ENCODE data around the gene SPINK4.

The SPINK4 gene

GRCh38 chr9:33285502-33285901 lies 45.5 kb downstream of the SPINK4 start:
- DNase-seq (ENCODE audit: insufficient read length) (no peak), FAIRE-seq (no peak)
- no peak for TF ChIP-seq POLR2A (IDR thresholded peaks at IDR 0.05; ENCODE audit: low read depth, low read length)
- TF ChIP-seq POLR2AphosphoS5 (IDR thresholded peaks at IDR 0.05; ENCODE audit: low read depth, low read length), result no peak

DNA sequence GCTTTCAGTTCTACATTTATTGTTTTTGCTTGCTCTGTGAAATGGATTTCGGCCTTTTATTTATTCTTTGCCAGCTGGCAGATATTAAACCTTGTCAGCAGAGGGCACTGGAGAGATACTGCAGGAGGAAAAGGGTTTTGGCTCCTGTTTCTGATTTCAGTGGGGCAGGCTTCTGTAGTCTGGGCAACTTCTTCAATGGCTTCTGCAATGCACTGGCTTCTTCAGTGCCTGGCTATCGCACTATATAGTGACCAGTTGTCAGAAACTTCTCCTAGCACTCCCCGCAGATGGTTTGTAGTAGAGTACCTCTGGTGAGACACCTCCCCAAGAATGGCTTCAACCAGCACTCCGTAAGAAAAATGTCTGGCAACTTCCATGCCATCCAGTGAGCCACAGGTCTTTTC lies 47.1 kb downstream of the SPINK4 start:
- TF ChIP-seq TAF1 (IDR thresholded peaks at IDR 0.05; ENCODE audit: borderline replicate concordance, low read depth, low read length) (no peak), POLR2AphosphoS5 (IDR thresholded peaks at IDR 0.05; ENCODE audit: low read depth, low read length) (no peak), POLR2A (IDR thresholded peaks at IDR 0.05; ENCODE audit: low read depth, low read length) (no peak)
- peak; percentile 79 for FAIRE-seq
- no peak for DNase-seq (ENCODE audit: insufficient read length)

DNA sequence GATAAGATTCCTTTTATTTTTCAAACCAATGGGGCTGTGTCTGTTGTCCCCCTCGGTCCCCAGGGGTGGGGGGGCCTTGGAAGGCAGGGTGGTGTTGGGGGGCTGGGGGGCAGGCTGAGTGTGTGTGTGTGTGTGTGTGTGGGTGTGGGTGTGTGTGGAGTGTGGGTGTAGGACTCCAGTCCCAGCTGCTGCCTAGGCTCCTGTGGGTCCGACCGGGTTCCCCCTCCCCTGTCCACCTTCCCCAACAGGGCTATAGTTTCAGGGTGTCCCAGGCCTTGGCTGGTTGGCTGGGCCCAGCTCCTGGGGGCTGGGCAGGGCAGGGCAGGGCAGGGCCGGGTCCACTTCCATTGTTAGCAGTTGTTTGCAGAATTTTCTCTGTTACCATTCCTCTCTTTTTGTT lies 48.3 kb downstream of the SPINK4 start:
- DNase-seq (ENCODE audit: insufficient read length) (no peak), FAIRE-seq (no peak)
- no peak for TF ChIP-seq POLR2AphosphoS5 (IDR thresholded peaks at IDR 0.05; ENCODE audit: low read depth, low read length)
- TF ChIP-seq POLR2A (IDR thresholded peaks at IDR 0.05; ENCODE audit: low read depth, low read length), result no peak
- TF ChIP-seq TAF1 (IDR thresholded peaks at IDR 0.05; ENCODE audit: borderline replicate concordance, low read depth, low read length), result no peak

GRCh38 chr9:33288828-33289483 lies 49.0 kb downstream of the SPINK4 start:
- TF ChIP-seq TAF1 (IDR thresholded peaks at IDR 0.05; ENCODE audit: borderline replicate concordance, low read depth, low read length) (no peak), POLR2AphosphoS5 (IDR thresholded peaks at IDR 0.05; ENCODE audit: low read depth, low read length) (no peak)
- DNase-seq (ENCODE audit: insufficient read length) (no peak), FAIRE-seq (no peak)

DNA sequence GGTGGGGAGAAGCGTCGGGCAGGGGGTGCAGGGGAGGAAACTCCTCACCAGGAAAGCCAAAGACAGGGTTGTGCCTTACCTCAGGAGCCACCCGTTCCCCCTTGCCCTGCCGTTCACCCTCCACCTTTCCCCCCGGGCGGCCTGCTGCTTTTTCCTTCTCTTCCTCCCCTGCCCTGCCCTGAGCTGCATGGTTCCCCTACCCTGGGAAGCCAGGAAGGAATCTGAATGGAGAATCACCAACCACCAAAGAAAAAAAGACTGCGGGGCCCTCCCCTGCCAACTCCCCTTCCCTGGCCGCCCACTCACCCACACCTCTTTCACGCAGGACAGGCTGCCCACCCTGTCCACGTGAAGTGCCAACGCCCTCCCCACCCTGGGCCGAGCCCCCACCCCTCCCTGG lies 49.5 kb downstream of the SPINK4 start:
- FAIRE-seq (peak; percentile 27), DNase-seq (ENCODE audit: insufficient read length) (peak; percentile 28)
- TF ChIP-seq POLR2AphosphoS5 (IDR thresholded peaks at IDR 0.05; ENCODE audit: low read depth, low read length) (no peak), TAF1 (IDR thresholded peaks at IDR 0.05; ENCODE audit: borderline replicate concordance, low read depth, low read length) (no peak), POLR2A (IDR thresholded peaks at IDR 0.05; ENCODE audit: low read depth, low read length) (no peak)

DNA sequence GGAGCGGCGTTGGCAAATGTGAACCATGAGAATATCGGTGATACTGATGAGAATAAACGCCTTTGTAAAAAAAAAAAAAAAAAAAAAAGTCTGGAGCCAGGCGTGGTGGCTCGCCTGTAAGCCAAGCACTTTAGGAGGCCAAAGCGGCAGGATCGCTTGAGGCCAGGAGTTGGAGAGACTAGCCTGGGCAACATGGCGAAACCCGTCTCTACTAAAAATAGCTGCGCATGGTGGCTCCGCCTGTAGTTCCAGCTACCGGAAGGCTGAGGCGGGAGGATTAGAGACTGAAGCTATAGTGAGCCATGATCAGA lies 49.9 kb downstream of the SPINK4 start:
- TF ChIP-seq POLR2A (IDR thresholded peaks at IDR 0.05; ENCODE audit: low read depth, low read length) (no peak), TAF1 (IDR thresholded peaks at IDR 0.05; ENCODE audit: borderline replicate concordance, low read depth, low read length) (no peak), POLR2AphosphoS5 (IDR thresholded peaks at IDR 0.05; ENCODE audit: low read depth, low read length) (no peak)
- no peak for DNase-seq (ENCODE audit: insufficient read length)
- no peak for FAIRE-seq

DNA sequence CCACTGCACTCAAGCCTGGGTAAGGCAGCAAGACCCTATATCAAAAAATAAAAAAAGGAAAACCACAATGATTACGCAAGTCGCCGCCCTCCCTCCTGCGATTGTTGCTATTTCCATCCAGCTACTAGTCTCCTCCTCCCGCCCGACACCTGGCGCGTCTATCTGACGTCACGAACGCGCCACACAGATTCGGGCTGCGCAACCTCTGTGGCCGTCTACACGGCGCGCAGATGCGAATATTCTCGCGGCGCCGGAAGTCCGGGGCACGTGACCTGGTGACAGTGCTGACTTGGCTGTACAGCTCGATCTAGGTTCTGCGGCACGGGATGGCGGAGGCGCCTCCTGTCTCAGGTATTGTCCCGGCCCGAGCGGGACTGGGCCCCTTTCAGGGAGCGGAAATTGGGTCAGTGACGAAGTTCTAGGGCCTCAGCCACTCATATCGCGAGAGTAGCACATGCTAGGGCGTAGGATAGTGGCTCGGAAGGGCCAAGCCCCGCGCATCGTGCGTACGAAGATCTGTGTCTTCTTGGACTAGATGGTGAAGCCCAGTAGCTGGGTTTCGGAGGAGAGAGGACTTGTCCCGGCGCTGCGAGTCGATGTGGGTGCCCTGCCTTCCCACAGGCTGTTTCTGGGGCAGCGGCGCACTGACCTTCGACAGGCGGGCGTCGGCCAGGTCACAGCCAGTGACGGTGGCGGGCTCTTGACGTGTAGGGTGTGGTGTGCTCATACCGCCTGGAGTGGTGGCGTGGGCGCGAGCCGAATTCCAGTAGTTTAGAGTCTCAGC lies 50.5 kb downstream of the SPINK4 start, which contains the start of gene NFX1:
Gene NFX1 (plus strand): TSS at position 270 of the 784 bp plus-strand sequence. CDS start 57 bp downstream, at position 327.
- peak; percentile 94 for TF ChIP-seq POLR2A (IDR thresholded peaks at IDR 0.05; ENCODE audit: low read depth, low read length)
- TF ChIP-seq TAF1 (IDR thresholded peaks at IDR 0.05; ENCODE audit: borderline replicate concordance, low read depth, low read length), result peak; percentile 48; the same call in 1 of the 2 replicates
- peak; percentile 97 for TF ChIP-seq POLR2AphosphoS5 (IDR thresholded peaks at IDR 0.05; ENCODE audit: low read depth, low read length)
- FAIRE-seq (peak; percentile 99), DNase-seq (ENCODE audit: insufficient read length) (peak; percentile 89)

GRCh38 chr9:33291031-33291397 lies 51.0 kb downstream of the SPINK4 start:
- FAIRE-seq (peak; percentile 42), DNase-seq (ENCODE audit: insufficient read length) (no peak)
- TF ChIP-seq TAF1 (IDR thresholded peaks at IDR 0.05; ENCODE audit: borderline replicate concordance, low read depth, low read length) (no peak), POLR2AphosphoS5 (IDR thresholded peaks at IDR 0.05; ENCODE audit: low read depth, low read length) (no peak), POLR2A (IDR thresholded peaks at IDR 0.05; ENCODE audit: low read depth, low read length) (no peak)

DNA sequence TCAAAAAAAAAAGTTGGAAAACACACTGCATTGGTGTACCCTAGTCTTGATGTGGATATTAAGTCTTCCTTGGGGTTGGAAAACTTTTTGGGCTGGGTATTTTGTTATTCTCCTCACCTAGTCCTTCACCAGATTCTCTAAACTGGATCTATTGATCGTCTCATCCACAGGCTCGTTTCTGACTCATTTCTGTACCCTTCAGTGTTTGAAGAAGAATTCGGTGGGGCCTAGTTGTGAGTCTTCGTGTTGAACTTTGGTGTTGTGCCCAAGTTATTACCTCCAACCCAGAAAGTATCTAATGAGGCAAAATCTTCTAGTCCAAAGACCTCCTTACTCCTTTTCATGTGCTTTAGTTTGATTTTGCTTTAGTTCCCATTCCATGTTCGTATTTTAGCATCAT lies 51.9 kb downstream of the SPINK4 start:
- TF ChIP-seq POLR2AphosphoS5 (IDR thresholded peaks at IDR 0.05; ENCODE audit: low read depth, low read length) (no peak; the same call in 1 of the 2 replicates), TAF1 (IDR thresholded peaks at IDR 0.05; ENCODE audit: borderline replicate concordance, low read depth, low read length) (no peak), POLR2A (IDR thresholded peaks at IDR 0.05; ENCODE audit: low read depth, low read length) (no peak)
- DNase-seq (ENCODE audit: insufficient read length) (no peak), FAIRE-seq (no peak)

DNA sequence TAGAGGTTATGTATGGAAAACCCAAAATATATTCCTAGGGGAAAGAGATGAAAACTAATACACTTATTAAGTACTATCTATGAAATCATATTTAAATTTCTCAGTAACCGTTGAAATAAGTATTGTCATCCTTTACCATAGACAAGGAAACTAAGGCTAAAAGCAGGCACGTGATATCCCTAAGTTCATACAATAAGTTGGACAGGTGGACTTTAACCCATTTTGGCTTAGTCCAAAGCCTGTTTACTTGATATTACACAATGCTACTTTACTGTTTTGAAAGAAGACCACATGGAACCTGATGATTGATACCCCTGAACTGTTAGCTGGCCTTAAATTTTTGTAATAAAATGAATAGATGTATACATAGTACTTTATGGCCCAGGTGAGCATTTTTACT lies 53.8 kb downstream of the SPINK4 start:
- no peak for DNase-seq (ENCODE audit: insufficient read length)
- no peak for TF ChIP-seq POLR2AphosphoS5 (IDR thresholded peaks at IDR 0.05; ENCODE audit: low read depth, low read length)
- TF ChIP-seq POLR2A (IDR thresholded peaks at IDR 0.05; ENCODE audit: low read depth, low read length), result no peak
- no peak for TF ChIP-seq TAF1 (IDR thresholded peaks at IDR 0.05; ENCODE audit: borderline replicate concordance, low read depth, low read length)
- FAIRE-seq, result no peak

GRCh38 chr9:33294670-33295432 lies 54.9 kb downstream of the SPINK4 start:
- TF ChIP-seq TAF1 (IDR thresholded peaks at IDR 0.05; ENCODE audit: borderline replicate concordance, low read depth, low read length) (no peak), POLR2A (IDR thresholded peaks at IDR 0.05; ENCODE audit: low read depth, low read length) (no peak), POLR2AphosphoS5 (IDR thresholded peaks at IDR 0.05; ENCODE audit: low read depth, low read length) (no peak)
- DNase-seq (ENCODE audit: insufficient read length) (no peak), FAIRE-seq (peak; percentile 24)

Data from GM12892 (cell line).